NCI-H446 treated with DMSO at 0.1 percent for 48 hours (cell line): ENCODE measurements around the gene FRMD5.

Source experiments
- DNase-seq: peaks from one replicate; lab custom pipeline; 2025; lab: John Stamatoyannopoulos, UW

FRMD5 gene

DNA sequence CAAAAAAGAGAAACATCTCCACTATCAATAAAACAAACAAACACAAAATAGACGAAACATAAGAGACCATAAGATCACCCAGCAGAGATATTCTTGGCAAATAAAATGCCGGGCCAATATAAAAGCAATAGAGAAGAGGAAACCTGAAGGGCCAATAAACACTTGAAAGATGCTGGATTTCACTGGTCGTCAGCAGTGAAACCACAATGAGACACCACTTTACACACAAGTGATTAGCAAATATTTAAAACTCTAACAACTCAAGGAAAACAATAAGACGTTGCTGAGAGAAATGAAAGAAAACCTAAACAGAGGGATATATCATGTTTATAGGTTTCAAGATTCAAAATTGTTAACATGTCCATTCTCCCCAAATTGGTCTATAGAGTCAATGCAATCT lies 219.7 kb downstream of the FRMD5 start:
- DNase-seq, result no peak

- DNase-seq, result peak; percentile 44
Measured at GRCh38 chr15:43974852-43975251, 220.2 kb downstream of the FRMD5 start.

GRCh38 chr15:43969802-43970375 lies 225.2 kb downstream of the FRMD5 start:
- DNase-seq, result no peak

DNA sequence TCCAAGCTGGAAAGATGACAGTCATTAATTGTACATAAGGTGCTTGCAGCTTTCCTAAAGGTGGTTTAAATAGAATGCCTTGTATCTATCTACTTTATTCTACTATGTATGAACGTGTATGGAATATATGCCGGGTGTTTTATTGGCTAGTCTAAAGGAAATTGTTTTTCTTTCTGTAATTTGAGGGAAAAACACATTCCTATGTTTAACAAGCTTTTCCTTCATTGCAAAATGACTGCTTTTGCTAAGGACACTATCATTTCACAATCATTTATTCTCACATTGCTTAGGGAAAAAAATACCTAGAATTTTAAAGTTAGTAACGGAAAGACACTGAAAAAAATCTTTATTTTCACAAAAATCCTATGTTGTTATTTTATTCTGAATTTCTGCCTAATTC lies 226.5 kb downstream of the FRMD5 start:
- DNase-seq, result no peak

GRCh38 chr15:43966646-43967045 lies 228.4 kb downstream of the FRMD5 start:
- no peak for DNase-seq

DNA sequence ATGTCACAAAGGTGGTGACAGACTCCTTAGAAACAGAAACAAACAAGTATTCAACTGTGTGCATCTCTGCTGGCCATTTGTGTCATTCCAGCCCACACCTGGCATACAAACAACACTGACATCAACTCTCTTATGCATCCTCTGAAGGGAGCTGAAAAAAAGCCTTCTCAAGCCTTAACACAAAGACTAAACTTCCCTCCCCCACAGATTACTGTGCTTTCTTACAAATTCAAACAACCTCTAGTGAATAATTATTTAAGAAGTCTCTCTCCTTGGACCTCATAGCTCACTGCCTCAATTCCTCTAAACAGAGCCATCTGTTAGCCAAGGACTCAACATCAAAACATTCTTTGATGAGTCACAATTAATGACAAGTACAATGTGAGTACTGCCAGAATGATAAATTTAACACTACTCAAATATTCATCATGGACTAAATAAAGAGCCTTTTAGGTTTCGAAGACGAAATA lies 236.2 kb downstream of the FRMD5 start:
- DNase-seq, result peak; percentile 85

DNA sequence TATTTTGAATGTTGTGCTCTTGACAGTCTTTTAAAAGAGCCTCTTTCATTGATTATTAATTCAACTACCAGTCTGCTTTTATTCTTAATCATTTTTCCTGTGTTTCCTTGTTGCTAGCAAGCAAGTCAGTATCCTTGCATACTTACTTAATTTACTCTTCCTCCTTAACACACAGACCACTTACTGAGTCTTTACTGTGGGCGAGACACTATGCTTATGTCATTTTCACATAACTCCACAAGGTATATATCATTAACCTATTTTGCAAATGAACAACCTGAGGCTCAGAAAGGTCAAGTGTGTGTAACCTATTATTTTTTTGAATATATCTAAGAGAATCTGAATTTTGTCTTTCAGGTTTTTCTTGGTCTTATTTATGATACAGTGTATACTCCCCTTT lies 237.3 kb downstream of the FRMD5 start:
- DNase-seq, result no peak

- DNase-seq, result no peak
Measured at GRCh38 chr15:43955140-43955539, 239.9 kb downstream of the FRMD5 start.

DNA sequence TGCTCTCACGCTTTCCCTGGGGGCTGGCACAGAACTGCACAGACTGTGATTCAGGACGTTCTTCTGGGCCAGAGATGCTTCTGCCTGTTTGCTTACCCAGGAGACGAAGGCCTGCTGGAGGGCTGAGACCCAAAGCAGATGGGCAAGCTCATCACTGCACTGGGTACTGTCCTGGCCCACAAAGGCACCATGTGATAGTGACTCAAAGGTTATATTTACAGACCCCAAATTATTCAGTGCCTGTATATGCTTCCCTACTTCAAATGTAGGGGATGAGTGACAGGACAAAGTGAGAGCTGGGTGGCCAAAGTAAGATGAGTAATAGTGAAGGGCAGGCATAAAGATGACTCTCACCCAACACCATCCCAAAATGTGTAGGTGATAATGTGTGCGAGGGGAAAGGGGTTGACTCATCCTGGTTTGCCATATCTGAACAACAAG lies 240.9 kb downstream of the FRMD5 start:
- peak; percentile 80 for DNase-seq

- no peak for DNase-seq
Measured at GRCh38 chr15:43953402-43953801, 241.7 kb downstream of the FRMD5 start.

DNA sequence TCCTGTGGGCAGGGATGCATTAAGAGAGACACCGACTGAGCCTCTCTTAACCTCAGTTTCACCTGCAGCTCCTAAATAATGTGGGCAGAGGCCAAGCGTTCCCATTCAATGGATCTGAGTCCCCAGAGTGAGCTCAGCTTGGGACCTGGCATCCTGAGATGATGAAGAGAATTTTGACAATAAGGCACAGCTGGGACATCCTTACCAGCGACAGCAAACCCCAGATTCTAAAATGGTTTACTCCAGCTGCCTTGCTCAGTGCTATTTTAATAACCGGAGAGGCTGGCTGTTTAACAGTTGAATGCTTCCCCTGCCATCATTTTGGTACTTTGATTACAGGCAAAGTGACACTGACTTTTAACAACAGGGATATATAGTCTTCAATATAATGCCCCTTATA lies 244.5 kb downstream of the FRMD5 start:
- DNase-seq, result no peak

- no peak for DNase-seq
Measured at GRCh38 chr15:43948691-43949325, 246.3 kb downstream of the FRMD5 start.

DNA sequence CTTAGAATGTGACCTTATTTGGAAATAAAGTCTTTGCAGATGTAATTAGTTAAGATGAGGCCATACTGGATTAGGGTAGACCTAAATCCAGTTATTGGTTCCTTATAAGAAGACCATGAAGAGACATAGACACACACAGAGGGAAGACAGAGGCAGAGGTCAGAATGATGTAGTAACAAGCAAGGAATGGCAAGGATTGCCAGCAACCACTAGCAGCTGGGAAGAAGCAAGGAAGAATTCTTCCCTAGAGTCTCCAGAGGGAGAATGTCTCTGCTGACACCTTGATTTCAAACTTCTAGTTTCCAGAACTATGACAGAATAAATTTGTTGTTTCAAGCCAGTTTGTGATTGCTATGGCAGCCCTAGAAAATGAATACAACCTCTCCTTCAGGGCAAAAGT lies 251.6 kb downstream of the FRMD5 start:
- no peak for DNase-seq

- DNase-seq, result no peak
Measured at GRCh38 chr15:43942194-43942593, 252.9 kb downstream of the FRMD5 start.

- DNase-seq, result no peak
Measured at GRCh38 chr15:43941555-43941954, 253.5 kb downstream of the FRMD5 start.

GRCh38 chr15:43941071-43941470 lies 254.0 kb downstream of the FRMD5 start:
- no peak for DNase-seq

- no peak for DNase-seq
Measured at GRCh38 chr15:43939070-43939469, 256.0 kb downstream of the FRMD5 start.

- DNase-seq, result no peak
Measured at GRCh38 chr15:43934480-43934879, 260.6 kb downstream of the FRMD5 start.

DNA sequence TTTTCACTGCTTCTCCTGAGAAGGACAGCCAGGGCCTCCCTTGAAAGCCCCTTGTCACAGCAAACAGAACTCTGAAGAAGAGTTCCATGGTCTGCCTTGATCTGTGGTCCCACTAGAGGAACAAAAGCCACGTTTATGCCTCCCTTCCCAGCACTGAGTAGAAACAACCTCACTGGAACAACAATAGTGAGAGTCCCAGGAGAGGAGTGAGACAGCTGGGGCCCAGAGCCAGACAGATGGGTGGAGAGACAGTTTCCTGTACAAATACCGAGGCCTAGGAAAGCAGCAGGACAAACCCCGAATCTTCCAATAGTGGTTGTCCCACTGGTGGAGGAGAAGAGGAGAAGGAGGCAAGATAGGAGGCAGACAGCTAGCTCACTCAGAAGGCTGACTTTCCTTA lies 262.2 kb downstream of the FRMD5 start:
- peak; percentile 21 for DNase-seq

GRCh38 chr15:43931790-43932435 lies 263.2 kb downstream of the FRMD5 start:
- DNase-seq, result no peak

GRCh38 chr15:43931119-43931518 lies 264.0 kb downstream of the FRMD5 start:
- no peak for DNase-seq

DNA sequence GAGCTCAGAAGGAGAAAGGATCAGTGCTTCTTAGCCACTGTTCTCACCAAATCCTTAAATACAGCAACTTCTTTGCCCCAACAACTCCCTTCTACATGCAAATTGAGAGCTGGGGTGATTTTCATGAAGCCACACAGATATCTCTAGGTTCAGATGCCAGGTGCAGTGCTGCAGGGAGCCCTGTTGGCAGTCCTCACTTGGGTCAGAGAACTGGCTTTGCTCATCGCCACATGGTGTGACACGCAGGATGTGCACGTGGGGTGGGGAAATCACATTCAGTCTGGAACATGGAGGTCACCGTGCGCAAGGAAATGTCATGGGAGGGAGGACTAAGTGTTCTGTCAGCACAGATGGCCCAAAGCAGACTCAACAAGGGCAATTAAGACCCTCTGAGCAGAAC lies 264.5 kb downstream of the FRMD5 start:
- no peak for DNase-seq

GRCh38 chr15:43930079-43930478 lies 265.0 kb downstream of the FRMD5 start:
- peak; percentile 23 for DNase-seq

- DNase-seq, result no peak
Measured at GRCh38 chr15:43928152-43928551, 266.9 kb downstream of the FRMD5 start.
